B cell (primary cell): ENCODE data around the gene CRACR2A. TPM values are rescaled to one million over a fixed set of nuclear protein-coding genes. Genes with fewer than 3 reads are reported as not detected.

Experiments
- ATAC-seq: fragments of 200-7000 bp; cut with Tn5 transposase; one replicate; pipeline ENCODE4 v1.10.0; 2021; ENCODE audit warnings: low read depth, mild to moderate bottlenecking, moderate number of reproducible peaks, moderate library complexity
- CTCF ChIA-PET: fragments of 350-600 bp; sonication (Branson Sonifier 250); formaldehyde crosslinking; loops from one replicate; lab custom pipeline; 2021; ENCODE audit warnings: antibody characterized with exemption, inconsistent platforms; lab: Charles Lee
- POLR2A ChIA-PET: fragments of 350-600 bp; sonication (Branson Sonifier 250); formaldehyde crosslinking; loops from one replicate; lab custom pipeline; 2021; ENCODE audit warnings: antibody characterized with exemption; lab: Charles Lee
- DNase-seq: peaks from one replicate; pipeline ENCODE4 v3.0.0; 2013
- H2AFZ ChIP-seq: 2 replicates; pipeline ENCODE4 v1.6.1; 2012; ENCODE audit warnings: mild to moderate bottlenecking, low read depth, low read length; ENCODE audit not compliant: insufficient read depth, poor library complexity, severe bottlenecking
- H3K27ac ChIP-seq, 2 donors: 1 replicate in 1 of 2; 2 replicates in 1 of 2; pipeline ENCODE4 v1.5.1; 2012 to 2013; ENCODE audit warnings: low read length in 2 of 2, mild to moderate bottlenecking in 2 of 2, moderate library complexity in 1 of 2
- H3K27me3 ChIP-seq, 4 experiments: fragments of 200-600 bp in 1 of 4; sonication (generic) in 1 of 4; replicated peaks in 1 of 4; 1 replicate in 2 of 4; 2 replicates in 2 of 4; pipeline versions ENCODE4 v1.6.1 to v1.7.0; 2013 to 2016; ENCODE audit warnings: low read length in 3 of 4, mild to moderate bottlenecking in 2 of 4, mixed read lengths in 1 of 4, moderate library complexity in 1 of 4; ENCODE audit not compliant: insufficient read depth in 4 of 4, control insufficient read depth in 3 of 4; ENCODE audit errors: control extremely low read depth in 1 of 4
- H3K36me3 ChIP-seq, 2 experiments: replicated peaks in 1 of 2; 1 replicate in 1 of 2; 2 replicates in 1 of 2; pipeline versions ENCODE4 v1.6.1 to v1.7.1; 2013; ENCODE audit warnings: low read length in 1 of 2; ENCODE audit not compliant: insufficient read depth in 2 of 2, control insufficient read depth in 1 of 2; ENCODE audit errors: control extremely low read depth in 1 of 2, extremely low read depth in 1 of 2
- H3K4me1 ChIP-seq, 2 donors: fragments of 200-600 bp in 1 of 2; sonication (generic) in 1 of 2; 1 replicate in 1 of 2; 2 replicates in 1 of 2; pipeline versions ENCODE4 v1.5.1 to v1.6.1; 2013 to 2017; ENCODE audit warnings: low read length in 2 of 2; ENCODE audit not compliant: control insufficient read depth in 2 of 2, insufficient read depth in 2 of 2
- H3K4me2 ChIP-seq: replicated peaks from 2 replicates; pipeline ENCODE3; 2012; ENCODE audit warnings: mild to moderate bottlenecking, low read depth, low read length; ENCODE audit not compliant: poor library complexity, severe bottlenecking
- H3K4me3 ChIP-seq, 5 experiments: fragments of 200-600 bp in 1 of 5; sonication (generic) in 1 of 5; 1 replicate in 3 of 5; 2 replicates in 2 of 5; pipeline versions ENCODE4 v1.5.1 to v1.7.0; 2011 to 2016; ENCODE audit warnings: low read length in 4 of 5, mild to moderate bottlenecking in 4 of 5, low read depth in 2 of 5, control low read depth in 1 of 5, moderate library complexity in 1 of 5; ENCODE audit not compliant: insufficient read depth in 1 of 5; ENCODE audit errors: control extremely low read depth in 1 of 5, extremely low read depth in 1 of 5
- H3K79me2 ChIP-seq: fragments of 200-600 bp; sonication (generic); one replicate; pipeline ENCODE4 v1.6.0; 2016; ENCODE audit warnings: low read length; ENCODE audit not compliant: control insufficient read depth, insufficient read depth
- H3K9ac ChIP-seq: fragments of 200-600 bp; sonication (generic); 2 replicates; pipeline ENCODE4 v1.6.1; 2017; ENCODE audit warnings: mild to moderate bottlenecking, low read length, moderate library complexity
- H3K9me3 ChIP-seq, 3 donors: one replicate each; pipeline versions ENCODE4 v1.6.1 to v1.7.1; 2013; ENCODE audit warnings: low read length in 2 of 3; ENCODE audit not compliant: control insufficient read depth in 2 of 3, insufficient read depth in 1 of 3; ENCODE audit errors: control extremely low read depth in 1 of 3
- H4K20me1 ChIP-seq: 2 replicates; pipeline ENCODE4 v1.6.0; 2012; ENCODE audit warnings: mild to moderate bottlenecking, low read length; ENCODE audit not compliant: insufficient read depth, control insufficient read depth, poor library complexity, severe bottlenecking
- H3K27ac Mint-ChIP-seq: one replicate; pipeline ENCODE4 v1.8.0; 2021; ENCODE audit warnings: mixed read lengths
- H3K27me3 Mint-ChIP-seq: one replicate; pipeline ENCODE4 v1.8.0; 2021; ENCODE audit warnings: mixed read lengths
- H3K4me1 Mint-ChIP-seq: one replicate; pipeline ENCODE4 v1.8.0; 2021; ENCODE audit warnings: mixed read lengths
- H3K4me3 Mint-ChIP-seq: one replicate; pipeline ENCODE4 v1.8.0; 2021; ENCODE audit warnings: mixed read lengths
- H3K9me3 Mint-ChIP-seq: one replicate; pipeline ENCODE4 v1.8.0; 2022; ENCODE audit warnings: mixed read lengths; ENCODE audit not compliant: insufficient read depth
- CTCF ChIP-seq: fragments of 200-600 bp; IDR thresholded peaks from one replicate; pipeline ENCODE4 v1.8.0; 2022; ENCODE audit warnings: antibody characterized with exemption, mild to moderate bottlenecking
- EZH2 ChIP-seq: IDR thresholded peaks from 2 replicates; pipeline ENCODE4 v1.6.1; 2012; ENCODE audit warnings: borderline replicate concordance, low read depth, mild to moderate bottlenecking, moderate library complexity, low read length; ENCODE audit not compliant: insufficient read depth, poor library complexity, severe bottlenecking
- WGBS: methylation state at CpG from one replicate; pipeline ENCODE4 v1.1.5; 2013; ENCODE audit warnings: missing lambda C conversion rate; ENCODE audit not compliant: insufficient coverage; 5-methylcytosine and 5-hydroxymethylcytosine counted together
- intact Hi-C: fragments of 100-400 bp; cut with micrococcal nuclease; formaldehyde crosslinking; loops from one replicate; pipeline ENCODE4 v1.10.0; 2022
- polyA plus RNA-seq: library from polyadenylated mRNA; depleted of rRNA; stranded (reverse); fragments of >200 nt; gene quantifications from 2 replicates; pipeline ENCODE4 v1.2.3, GENCODE V29; 2012
- total RNA-seq, 2 donors: library from RNA; stranded (reverse); fragments of 120-200 nt in 1 of 2; gene quantifications; 1 replicate in 1 of 2; 2 replicates in 1 of 2; pipeline versions ENCODE4 v1.2.3 to v1.2.4, GENCODE V29; 2013 to 2022

Gene CRACR2A
- total and polyA plus RNA-seq, 2 donors (not counting 1 experiment from before 2014, with no cell fraction given) = 15.2 to 26.1 TPM

DNA sequence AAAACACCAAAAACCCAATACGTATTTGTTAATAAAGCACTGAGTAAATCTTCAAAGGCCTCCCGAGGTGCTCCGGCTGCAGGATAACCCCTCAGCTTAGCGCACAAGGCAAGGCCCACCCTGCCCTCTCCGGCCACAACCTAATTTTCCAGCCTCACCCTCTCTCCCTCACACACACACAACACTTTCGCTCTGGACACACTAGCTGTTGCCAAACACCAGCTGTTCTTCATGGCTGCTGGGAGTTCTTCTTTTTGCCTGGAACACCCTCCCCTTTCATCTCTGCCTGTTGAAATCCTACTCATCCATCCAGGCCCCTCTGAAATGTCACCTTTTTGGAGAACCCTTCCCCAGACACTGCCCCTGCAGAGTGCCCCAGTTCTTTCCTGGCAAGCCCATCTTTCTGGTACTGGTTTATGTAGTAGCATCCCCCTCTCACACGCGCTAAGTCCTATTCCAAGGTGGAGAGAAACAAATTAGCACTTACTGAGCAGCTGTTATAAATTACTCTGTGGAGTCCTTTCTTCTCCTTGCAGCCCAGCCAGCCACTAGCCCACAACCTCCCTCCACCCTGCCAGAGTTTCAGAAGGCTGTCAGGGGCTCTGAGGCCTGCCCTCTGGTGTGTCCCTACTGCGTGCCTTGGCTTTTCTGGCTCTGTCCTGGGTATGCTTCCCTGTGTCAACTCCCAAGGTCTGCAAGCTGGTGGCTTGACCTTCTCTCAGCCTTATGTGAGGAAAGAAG lies 805 bp upstream of the CRACR2A start:
- Histone ChIP-seq H3K79me2 (peaks cover 63% of the 10 kb centered on the region), H4K20me1 (peaks cover 1% of the 10 kb centered on the region), H2AFZ (peak overlapping the region; percentile 92), H3K4me1 (peaks cover 20 to 29% of the 10 kb centered on the region in 2 donors), H3K27me3 (no peaks in the 10 kb centered on the region), H3K36me3 (no peaks in the 10 kb centered on the region), H3K9me3 (no peaks in the 10 kb centered on the region), H3K9ac (peak overlapping the region; percentile 88), H3K4me2 (peak overlapping the region; percentile 94), H3K4me3 (peak overlapping the region; percentile 53 to 98 (median 69)), H3K27ac (peak overlapping the region; percentile 92 to 95)
- H3K27me3 Mint-ChIP-seq = no peaks in the 10 kb centered on the region
- CTCF ChIA-PET = interaction anchor here (0.7 to 1.5 kb wide), 7 partner anchors 11 to 523 kb away, joined by 3 to 4 read pairs (median 3); no protein-coding TSS in a partner anchor
- H3K4me1 Mint-ChIP-seq = peaks cover 34% of the 10 kb centered on the region
- WGBS = 41% methylated on average over 7 of the region's 9 CpGs
- peak overlapping the region; percentile 91 for H3K27ac Mint-ChIP-seq
- TF ChIP-seq CTCF (no peak), EZH2 (no peak)
- intact Hi-C loops = loop anchor here (1.0 to 5.0 kb wide), 5 partner anchors 453 to 941 kb away; partner anchors contain the start of genes ITFG2, TIGAR and TULP3
- H3K9me3 Mint-ChIP-seq = no peaks in the 10 kb centered on the region
- POLR2A ChIA-PET = interaction anchor here (0.5 to 1.0 kb wide), 3 partner anchors 120 to 960 kb away, joined by 3 to 6 read pairs (median 5); partner anchors contain the start of gene PARP11
- peak overlapping the region; percentile 92 for H3K4me3 Mint-ChIP-seq
- peak; percentile 38 for DNase-seq
- ATAC-seq = no peak
